ENCODE results near the gene ZNF462. TPM values are rescaled to one million over a fixed set of nuclear protein-coding genes. Genes with fewer than 3 reads are reported as not detected.

ZNF462 gene
- total and polyA plus RNA-seq, 2 of the 4 experiments (the other 2 are of a cell fraction), result 6.1 to 18.8 TPM

DNA sequence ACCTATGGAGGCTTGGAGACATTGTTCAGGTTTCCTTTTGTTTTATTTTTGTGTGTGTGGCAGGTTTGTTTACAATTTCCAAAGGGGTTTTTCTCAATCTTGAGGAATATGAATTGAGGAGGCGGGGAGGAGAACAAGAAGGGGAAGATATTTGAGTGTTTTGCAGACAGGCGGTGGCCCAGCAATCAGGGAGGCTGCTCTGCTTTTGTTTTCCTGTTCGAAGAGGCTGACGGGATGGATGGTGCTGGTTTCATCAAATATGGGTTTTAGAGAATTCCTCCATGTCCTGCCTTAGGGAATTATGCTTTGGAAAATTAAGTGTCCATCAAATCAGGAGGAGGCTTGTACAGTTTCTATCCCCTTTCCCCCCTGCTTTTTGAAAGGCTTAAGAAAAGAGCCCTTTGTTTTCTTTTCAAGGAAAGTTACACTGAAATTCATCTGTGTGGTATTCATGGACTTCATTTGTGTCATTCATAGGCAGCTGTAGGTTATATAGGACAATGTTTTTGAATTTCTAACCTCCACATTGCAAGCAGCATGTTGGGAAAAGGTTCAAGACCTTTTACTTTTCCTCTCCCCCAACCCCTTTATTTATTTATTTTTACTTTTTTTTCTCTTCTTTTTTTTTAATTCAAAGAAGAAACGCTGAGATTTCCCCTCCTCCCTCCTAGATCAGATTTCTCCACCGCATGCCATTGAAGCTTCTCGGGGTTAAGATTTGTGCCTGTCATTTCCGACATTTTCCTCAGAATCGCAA is 107.4 kb downstream of the ZNF462 start:
- in situ Hi-C loops (cut with MboI; ENCODE audit: low sequenced_read_pairs) (no loop called here), intact Hi-C loops (cut with micrococcal nuclease) (no loop called here), dilution Hi-C loops (cut with HindIII; ENCODE audit: low sequenced_read_pairs, unreplicated experiment) (no loop called here)
- H3K79me1 ChIP-seq (ENCODE audit: low read depth in 1 of 2, low read length in 2 of 2), result 0 out of 4 replicates have a peak, but pooled peaks cover 0 to 1% of the 10 kb centered on the region in 2 experiments
- H3K56ac ChIP-seq (ENCODE audit: extremely low read depth, insufficient read depth, low read length), result no peak overlapping the region; the same call in 1 of the 2 replicates
- H3K23ac ChIP-seq (ENCODE audit: low read depth, low read length), result no peak overlapping the region
- no peak overlapping the region for H3K4me3 ChIP-seq (ENCODE audit: insufficient read depth, low read depth, low read length)
- no peak overlapping the region for H3K14ac ChIP-seq (replicated peaks; ENCODE audit: low read depth, low read length)
- H3K27ac ChIP-seq (ENCODE audit: insufficient read depth, low read length), result no peak overlapping the region
- H3K9me1 ChIP-seq (ENCODE audit: insufficient read depth, low read length), result peaks cover 3% of the 10 kb centered on the region; the same call in 1 of the 2 replicates
- no peak overlapping the region for H4K5ac ChIP-seq (ENCODE audit: low read depth, low read length)
- no peak overlapping the region for H3K9ac ChIP-seq (ENCODE audit: low read depth, low read length)
- no peak overlapping the region for H2BK120ac ChIP-seq (ENCODE audit: low read depth, low read length)
- H4K91ac ChIP-seq (ENCODE audit: insufficient read depth, low read depth, low read length), result no peak overlapping the region
- CTCF ChIA-PET, result interaction anchor here (0.6 to 0.7 kb wide), 2 partner anchors 37 to 1102 kb away, joined by 3 read pairs; no protein-coding TSS in a partner anchor
- peak overlapping the region; percentile 14; the same call in 1 of the 2 replicates for H3K4me2 ChIP-seq (ENCODE audit: low read depth, low read length)
- BruUV-seq (replicated peaks), result no TSS peak
- no peak overlapping the region for H2BK5ac ChIP-seq (ENCODE audit: low read depth, low read length, poor library complexity, severe bottlenecking)
- no peaks in the 10 kb centered on the region for H4K20me1 ChIP-seq (ENCODE audit: insufficient read depth, low read length)
- no peak overlapping the region for H3K18ac ChIP-seq (ENCODE audit: low read depth, low read length)
- H3K4ac ChIP-seq (ENCODE audit: low read depth, low read length), result no peak overlapping the region
- H3K9me3 ChIP-seq (ENCODE audit: control insufficient read depth, insufficient read depth, low read length), result no peaks in the 10 kb centered on the region
- H2AK9ac ChIP-seq (replicated peaks; ENCODE audit: low read depth, low read length, poor library complexity), result peak overlapping the region; percentile 74
- no peak overlapping the region for H2BK20ac ChIP-seq (ENCODE audit: low read depth, low read length)
- ATAC-seq (ENCODE audit: low read depth), result peak; percentile 56
- peak; percentile 35 for DNase-seq
- no peak overlapping the region for H2AFZ ChIP-seq (replicated peaks; ENCODE audit: low read length, poor library complexity)
- H4K8ac ChIP-seq (ENCODE audit: low read depth in 2 of 2, low read length in 2 of 2), result no peak overlapping the region
- 0 out of 2 replicates have a peak, but pooled peaks cover 2% of the 10 kb centered on the region for H3K4me1 ChIP-seq (ENCODE audit: control insufficient read depth, insufficient read depth, low read length)
- H3K36me3 ChIP-seq (ENCODE audit: control insufficient read depth, insufficient read depth, low read length), result peaks cover 19% of the 10 kb centered on the region
- H2AK5ac ChIP-seq (ENCODE audit: low read depth, low read length), result no peak overlapping the region
- POLR2A ChIA-PET (ENCODE audit: unreplicated experiment), result no interaction called here
- no peaks in the 10 kb centered on the region for H3K27me3 ChIP-seq (ENCODE audit: control insufficient read depth, insufficient read depth, low read length)
- H2BK15ac ChIP-seq (ENCODE audit: low read depth, low read length), result no peak overlapping the region
- no CpG with 5 or more reads among the region's 9 CpGs for WGBS, 2 experiments (ENCODE audit: extremely low coverage in 2 of 2, insufficient read length in 1 of 2)
- TF ChIP-seq MAZ (IDR thresholded peaks at IDR 0.05; ENCODE audit: borderline replicate concordance, low read depth, low read length) (no peak), CEBPB (IDR thresholded peaks at IDR 0.05; ENCODE audit: low read depth, low read length) (no peak), BHLHE40 (IDR thresholded peaks at IDR 0.05; ENCODE audit: low read depth, low read length) (no peak), MXI1 (IDR thresholded peaks at IDR 0.05; ENCODE audit: borderline replicate concordance, low read depth, low read length) (no peak), FOS (IDR thresholded peaks at IDR 0.05; ENCODE audit: low read depth, low read length) (no peak), MAFK (IDR thresholded peaks at IDR 0.05; ENCODE audit: low read depth, low read length) (no peak), NFE2L2 (IDR thresholded peaks at IDR 0.05; ENCODE audit: low read depth, low read length) (no peak), RCOR1 (IDR thresholded peaks at IDR 0.05; ENCODE audit: insufficient replicate concordance, low read length) (no peak), POLR2A (IDR thresholded peaks at IDR 0.05; ENCODE audit: low read depth, low read length) (no peak), RAD21 (IDR thresholded peaks at IDR 0.05; ENCODE audit: low read length) (no peak), SMC3 (IDR thresholded peaks at IDR 0.05; ENCODE audit: low read depth, low read length) (no peak)
- TF ChIP-seq, protein P1, sequence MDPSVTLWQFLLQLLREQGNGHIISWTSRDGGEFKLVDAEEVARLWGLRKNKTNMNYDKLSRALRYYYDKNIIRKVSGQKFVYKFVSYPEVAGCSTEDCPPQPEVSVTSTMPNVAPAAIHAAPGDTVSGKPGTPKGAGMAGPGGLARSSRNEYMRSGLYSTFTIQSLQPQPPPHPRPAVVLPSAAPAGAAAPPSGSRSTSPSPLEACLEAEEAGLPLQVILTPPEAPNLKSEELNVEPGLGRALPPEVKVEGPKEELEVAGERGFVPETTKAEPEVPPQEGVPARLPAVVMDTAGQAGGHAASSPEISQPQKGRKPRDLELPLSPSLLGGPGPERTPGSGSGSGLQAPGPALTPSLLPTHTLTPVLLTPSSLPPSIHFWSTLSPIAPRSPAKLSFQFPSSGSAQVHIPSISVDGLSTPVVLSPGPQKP (IDR thresholded peaks at IDR 0.05; ENCODE audit: borderline replicate concordance, low read depth, low read length), result no peak
- TF ChIP-seq, protein P2, sequence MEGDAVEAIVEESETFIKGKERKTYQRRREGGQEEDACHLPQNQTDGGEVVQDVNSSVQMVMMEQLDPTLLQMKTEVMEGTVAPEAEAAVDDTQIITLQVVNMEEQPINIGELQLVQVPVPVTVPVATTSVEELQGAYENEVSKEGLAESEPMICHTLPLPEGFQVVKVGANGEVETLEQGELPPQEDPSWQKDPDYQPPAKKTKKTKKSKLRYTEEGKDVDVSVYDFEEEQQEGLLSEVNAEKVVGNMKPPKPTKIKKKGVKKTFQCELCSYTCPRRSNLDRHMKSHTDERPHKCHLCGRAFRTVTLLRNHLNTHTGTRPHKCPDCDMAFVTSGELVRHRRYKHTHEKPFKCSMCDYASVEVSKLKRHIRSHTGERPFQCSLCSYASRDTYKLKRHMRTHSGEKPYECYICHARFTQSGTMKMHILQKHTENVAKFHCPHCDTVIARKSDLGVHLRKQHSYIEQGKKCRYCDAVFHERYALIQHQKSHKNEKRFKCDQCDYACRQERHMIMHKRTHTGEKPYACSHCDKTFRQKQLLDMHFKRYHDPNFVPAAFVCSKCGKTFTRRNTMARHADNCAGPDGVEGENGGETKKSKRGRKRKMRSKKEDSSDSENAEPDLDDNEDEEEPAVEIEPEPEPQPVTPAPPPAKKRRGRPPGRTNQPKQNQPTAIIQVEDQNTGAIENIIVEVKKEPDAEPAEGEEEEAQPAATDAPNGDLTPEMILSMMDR (conservative IDR thresholded peaks at IDR 0.05; ENCODE audit: low read depth, low read length), result no peak
- TF ChIP-seq, protein P3, sequence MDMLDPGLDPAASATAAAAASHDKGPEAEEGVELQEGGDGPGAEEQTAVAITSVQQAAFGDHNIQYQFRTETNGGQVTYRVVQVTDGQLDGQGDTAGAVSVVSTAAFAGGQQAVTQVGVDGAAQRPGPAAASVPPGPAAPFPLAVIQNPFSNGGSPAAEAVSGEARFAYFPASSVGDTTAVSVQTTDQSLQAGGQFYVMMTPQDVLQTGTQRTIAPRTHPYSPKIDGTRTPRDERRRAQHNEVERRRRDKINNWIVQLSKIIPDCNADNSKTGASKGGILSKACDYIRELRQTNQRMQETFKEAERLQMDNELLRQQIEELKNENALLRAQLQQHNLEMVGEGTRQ (IDR thresholded peaks at IDR 0.05; ENCODE audit: low read depth, low read length), result no peak
